Epithelial cell of prostate (primary cell): ENCODE results near the gene LRRC10.
A peak's percentile ranks its signal among the peaks of the same experiment; 100 is the strongest.
"Not testable (repeated sequence)": the region's sequence is repeated elsewhere in the genome, so short reads cannot be mapped to it uniquely, and the experiment has no call there.

Experiments
- DNase-seq: peaks from one replicate; pipeline ENCODE4 v3.0.0-alpha.2; 2011; ENCODE audit warnings: low read depth, low spot score
- H3K27ac ChIP-seq: fragments of 450-650 bp; 2 replicates; pipeline ENCODE4 v1.5.1; 2017; ENCODE audit warnings: mild to moderate bottlenecking

Gene LRRC10

DNA sequence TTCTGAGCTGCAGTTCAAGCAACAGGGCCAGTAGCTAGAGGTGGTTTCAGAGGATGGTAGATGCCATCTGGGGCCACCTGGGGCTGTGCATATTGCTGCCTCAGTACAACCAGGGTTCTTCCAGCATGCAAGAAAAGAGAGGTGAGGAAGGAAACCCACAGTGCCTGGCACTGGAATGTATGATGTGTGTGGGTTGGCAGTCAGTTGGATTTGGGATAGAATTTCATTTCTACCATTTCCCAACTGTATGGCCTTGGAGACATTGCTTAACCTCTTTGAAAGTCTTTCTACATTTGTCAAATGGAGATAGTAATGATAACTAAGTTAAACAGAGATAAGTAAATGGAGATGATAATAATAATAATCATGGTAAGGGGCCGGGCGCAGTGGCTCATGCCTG lies 10.2 kb upstream of the LRRC10 start:
- no peak for DNase-seq

DNA sequence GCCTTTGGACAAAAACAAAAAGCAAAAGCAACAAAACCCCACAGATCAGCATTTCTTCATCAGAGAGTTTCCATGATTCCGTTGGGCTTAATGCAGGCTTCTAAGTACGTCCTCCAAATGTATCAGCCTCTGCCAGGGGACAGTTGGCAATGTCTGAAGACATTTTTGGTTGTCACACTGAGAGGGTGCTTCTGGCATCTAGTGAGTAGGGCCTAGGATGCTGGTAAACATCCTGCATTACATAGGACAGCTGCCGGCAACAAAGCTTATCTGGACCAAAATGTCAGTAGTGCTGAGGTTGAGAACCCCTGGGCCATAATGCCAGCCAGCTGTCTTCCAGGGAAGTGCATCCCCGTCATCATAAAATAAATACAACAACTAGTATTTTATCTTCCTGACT lies 9.4 kb upstream of the LRRC10 start:
- no peak overlapping the region for H3K27ac ChIP-seq
- no peak for DNase-seq

More for the DNA sequence above, 10.2 kb upstream of the LRRC10 start:
- H3K27ac ChIP-seq = no peak overlapping the region

DNA sequence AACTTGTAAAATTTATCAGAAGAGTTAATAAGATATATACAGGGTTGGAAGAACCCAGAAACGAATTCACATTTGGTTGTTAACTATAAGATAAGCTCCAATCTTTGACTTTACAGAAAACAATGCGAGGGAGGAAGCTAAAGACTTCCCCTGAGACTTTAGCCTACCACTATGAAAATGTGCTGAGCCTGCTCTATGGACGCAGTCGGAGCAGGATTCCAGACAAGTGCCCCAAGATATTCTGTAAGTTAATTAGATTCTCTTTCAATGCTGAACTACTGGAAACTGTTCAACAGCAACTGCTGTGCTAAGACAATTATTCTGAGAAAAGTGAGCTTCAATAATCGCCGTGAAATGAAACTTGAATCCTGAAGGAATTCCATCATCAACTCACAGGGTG lies 8.3 kb upstream of the LRRC10 start:
- no peak for DNase-seq
- H3K27ac ChIP-seq = no peak overlapping the region

DNA sequence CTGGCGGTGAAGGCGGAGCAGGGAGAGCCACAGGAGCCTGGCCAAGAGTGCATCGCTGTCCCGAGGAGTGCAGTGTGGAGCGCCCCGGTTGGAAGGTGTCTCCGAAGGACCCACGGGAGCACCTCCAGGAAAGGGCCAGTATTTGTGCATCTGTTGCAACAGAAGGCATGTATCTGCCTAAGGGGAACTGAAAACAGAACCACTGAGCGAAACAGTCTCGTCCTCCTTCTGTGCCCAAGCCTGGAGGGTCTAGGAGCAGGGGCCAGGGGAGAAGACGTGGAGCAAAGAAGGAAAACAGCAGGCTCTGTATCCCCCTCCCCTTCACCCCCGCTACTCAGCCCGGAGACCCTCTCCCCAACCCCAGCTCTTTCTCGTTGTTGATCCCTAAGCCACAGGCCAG lies 5.3 kb upstream of the LRRC10 start:
- DNase-seq = no peak
- no peak overlapping the region for H3K27ac ChIP-seq

DNA sequence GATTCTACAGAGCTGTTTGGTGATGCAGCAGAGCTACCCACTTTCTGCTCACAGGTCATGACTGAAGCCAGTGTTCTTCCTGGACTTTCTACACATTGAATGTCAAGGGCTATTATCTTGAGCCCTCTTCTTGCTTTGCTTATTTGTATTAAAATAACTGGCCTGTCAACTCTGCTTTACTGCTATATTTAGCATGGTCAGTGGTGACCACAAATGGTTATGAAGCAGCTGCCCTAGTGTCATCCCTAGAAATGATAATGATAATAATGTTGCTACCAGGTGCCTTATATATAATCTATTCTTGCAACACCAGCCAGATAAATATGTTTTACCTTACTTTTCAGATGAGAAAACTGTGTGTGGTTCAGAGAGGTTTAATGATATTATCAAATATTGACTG lies 2.6 kb upstream of the LRRC10 start:
- no peak overlapping the region for H3K27ac ChIP-seq
- DNase-seq = no peak

DNA sequence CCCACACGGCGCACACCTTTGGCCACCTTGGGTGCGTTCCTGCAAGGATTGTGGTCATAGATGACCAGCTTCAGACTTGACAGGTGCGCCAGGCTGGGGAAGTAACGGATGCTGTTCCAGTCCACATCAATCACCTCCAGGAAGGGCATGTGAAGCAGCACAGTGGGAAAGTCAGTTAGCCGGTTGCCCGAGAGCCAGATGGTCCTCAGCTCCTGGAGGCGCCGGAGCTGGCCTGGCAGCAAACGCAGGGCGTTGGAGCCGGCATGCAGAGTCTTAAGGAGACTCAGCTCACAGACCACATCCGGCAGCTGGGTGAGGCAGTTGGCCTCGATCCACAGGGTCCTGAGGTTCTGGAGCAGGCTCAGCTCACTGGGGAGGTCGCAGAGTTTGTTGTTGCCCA lies 581 bp downstream of the LRRC10 start:
- no peak for DNase-seq
- no peak overlapping the region for H3K27ac ChIP-seq

DNA sequence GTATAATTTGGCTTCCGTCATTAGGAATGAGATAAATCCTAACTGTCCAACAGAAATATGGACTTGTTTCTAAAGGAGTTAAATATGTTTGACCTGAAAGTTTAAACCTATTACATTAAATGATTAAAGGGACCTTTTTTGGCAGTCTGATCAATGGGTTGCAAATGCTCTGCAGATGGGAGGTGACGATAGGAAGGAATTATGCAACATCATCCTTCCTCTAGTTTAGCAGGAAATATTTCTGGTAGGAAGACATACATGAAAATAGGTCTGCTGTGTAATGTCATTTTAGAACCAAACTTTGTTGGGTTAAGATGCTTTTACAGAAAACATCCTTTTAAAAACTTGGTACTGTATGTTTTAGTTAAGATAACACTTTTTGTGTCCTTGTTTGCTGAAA lies 2.6 kb downstream of the LRRC10 start:
- DNase-seq = no peak
- no peak overlapping the region for H3K27ac ChIP-seq

DNA sequence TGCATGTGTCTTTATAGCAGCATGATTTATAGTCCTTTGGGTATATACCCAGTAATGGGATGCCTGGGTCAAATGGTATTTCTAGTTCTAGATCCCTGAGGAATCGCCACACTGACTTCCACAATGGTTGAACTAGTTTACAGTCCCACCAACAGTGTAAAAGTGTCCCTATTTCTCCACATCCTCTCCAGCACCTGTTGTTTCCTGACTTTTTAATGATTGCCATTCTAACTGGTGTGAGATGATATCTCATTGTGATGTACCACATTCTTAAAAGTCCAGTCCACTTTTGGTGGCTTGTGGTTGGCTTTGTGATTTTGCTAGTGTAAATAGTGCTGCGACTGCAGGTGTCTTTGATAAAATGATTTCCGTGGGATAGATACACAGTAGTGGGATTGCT lies 6.4 kb downstream of the LRRC10 start:
- not testable (repeated sequence) for DNase-seq, H3K27ac ChIP-seq

DNA sequence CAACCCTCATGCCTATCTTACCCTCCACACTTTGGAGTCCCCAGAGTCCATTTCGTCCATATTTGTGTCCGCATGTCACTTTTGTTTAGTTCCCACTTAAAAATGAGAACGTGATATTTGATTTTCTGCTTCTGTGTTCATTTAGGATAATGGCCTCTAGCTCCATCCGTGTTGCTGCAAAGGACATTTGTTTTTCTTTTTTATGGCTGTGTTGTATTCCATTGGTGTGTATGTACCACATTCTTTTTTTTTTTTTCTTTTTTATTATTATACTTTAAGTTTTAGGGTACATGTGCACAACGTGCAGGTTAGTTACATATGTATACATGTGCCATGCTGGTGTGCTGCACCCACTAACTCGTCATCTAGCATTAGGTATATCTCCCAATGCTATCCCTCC lies 7.2 kb downstream of the LRRC10 start:
- DNase-seq, H3K27ac ChIP-seq: not testable (repeated sequence)

DNA sequence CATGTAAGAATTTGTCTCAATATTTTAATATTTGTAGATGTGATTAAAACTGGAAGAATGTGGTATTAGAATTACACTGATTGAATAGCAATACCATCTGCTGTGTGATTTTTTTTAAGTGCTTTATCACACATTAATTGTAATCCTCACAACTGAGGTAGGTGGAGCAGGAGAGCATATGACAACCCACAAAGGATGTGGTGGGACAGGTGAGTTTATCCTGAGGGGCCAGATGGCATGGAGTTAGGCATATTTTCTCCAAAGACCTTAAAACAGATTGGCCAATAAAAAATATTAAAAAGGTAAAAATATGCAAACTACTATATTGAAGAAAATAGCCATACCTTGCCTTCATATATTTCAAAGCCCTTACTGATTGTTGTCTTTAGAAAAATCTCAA lies 7.8 kb downstream of the LRRC10 start:
- DNase-seq = no peak
- H3K27ac ChIP-seq = no peak overlapping the region

DNA sequence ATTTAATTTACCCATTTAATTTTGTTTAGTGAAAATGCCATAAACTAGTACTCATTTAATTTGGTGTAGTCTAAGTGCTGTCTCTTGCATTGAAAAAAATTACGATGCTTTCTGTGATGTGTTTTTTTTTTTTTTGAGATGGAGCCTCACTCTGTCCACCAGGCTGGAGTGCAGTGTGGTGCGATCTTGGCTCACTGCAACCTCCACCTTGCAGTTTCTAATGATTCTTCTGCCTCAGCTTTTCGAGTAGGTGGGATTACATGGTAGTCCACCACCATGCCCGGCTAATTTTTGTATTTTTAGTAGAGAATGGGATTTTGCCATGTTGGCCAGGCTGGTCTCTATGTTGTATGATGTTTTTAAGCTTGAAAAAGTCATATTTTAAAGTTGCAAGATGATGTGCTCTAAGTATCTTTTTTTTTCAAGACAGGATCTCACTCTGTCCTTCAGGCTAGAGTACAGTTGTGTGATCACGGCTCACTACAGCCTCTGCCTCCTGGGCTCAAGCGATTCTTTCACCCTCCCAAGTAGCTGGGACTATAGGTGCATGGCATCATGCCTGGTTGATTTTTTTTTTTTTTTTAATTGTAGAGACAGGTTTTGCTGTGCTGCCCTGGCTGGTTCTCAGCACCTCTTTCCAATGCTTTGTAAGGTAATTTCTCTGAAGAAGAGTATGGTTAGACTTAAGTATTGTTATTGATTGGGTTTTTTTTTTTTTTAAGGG lies 8.6 kb downstream of the LRRC10 start:
- DNase-seq = no peak
- H3K27ac ChIP-seq = no peak overlapping the region

DNA sequence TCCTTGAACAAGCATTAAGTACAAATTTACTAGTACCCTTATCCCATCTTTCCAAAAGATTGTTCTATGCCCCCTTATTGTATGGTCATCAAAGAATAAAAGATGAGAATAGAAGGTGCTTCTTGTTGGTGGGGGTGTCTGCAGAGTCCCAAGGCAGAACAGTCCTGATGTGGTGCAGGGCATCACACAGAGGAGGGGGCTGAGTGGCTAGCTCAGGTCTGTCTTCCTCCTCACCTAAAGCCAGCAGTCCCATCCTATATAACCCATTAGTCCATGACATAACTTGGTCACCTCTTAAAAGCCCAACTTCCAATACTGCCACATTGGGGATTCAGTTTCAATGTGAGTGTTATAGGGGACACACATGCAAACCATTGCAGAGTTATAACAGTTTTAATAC lies 9.9 kb downstream of the LRRC10 start:
- no peak overlapping the region for H3K27ac ChIP-seq

DNA sequence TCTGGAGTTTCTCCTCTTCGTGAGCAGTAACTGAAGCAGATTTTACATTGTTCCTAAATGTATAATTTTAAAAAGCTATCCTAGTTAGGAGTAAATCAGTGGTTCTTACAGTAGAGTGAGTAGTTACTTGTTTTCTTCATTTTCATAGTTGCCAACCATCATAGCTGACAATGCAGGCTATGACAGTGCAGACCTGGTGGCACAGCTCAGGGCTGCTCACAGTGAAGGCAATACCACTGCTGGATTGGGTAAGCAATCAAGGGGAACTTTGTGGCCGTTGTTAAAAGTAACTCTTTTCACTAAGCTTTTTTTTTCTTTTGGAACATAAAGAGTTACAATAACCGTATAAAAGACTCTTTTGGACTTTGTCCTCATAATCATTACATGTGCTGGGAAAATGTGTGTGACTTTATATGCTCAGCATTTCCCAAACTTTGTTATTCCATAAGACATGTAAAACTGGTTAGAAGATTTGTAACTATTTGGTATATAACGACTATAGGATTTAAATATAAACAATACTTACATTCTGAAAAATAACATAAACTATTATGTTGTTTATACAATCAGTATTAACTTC lies 12.4 kb downstream of the LRRC10 start:
- H3K27ac ChIP-seq = no peak overlapping the region
- no peak for DNase-seq

More for the DNA sequence above, 9.9 kb downstream of the LRRC10 start:
- no peak for DNase-seq

DNA sequence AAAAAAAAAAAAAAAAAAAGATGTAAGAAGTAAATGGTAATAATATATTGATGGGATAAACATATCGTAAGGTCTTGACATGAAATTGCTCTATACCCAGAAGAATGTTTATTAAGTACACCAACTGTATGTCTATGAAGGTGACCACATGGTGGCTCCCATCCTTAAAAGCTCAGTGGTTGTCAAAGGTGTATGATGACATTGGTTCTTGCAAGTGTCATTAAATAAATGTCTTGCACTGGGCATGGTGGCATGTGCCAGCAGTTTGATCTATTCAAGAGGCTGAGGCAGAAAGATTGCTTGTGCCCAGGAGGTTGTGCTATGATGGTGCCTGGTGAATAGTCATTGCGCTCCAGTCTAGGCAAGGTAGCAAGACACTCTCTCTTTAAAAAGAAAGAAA lies 15.0 kb downstream of the LRRC10 start:
- H3K27ac ChIP-seq = no peak overlapping the region
- no peak for DNase-seq

DNA sequence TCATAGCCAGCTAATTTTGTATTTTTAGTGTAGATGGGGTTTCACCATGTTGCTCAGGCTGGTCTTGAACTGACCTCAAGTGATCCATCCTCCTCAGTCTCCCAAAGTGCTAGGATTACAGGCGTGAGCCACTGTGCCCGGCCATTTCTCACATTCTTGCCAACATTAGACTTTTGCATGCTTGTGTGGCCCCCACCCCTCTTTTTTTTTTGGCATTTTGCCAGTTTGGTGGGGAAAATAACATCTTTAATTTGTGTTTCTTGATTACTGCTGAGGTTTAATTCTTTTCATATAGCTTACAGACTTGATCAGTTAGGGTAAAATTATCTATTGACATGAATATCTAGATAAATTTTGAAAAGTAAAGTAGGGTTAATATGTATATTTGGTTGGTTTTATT lies 21.6 kb downstream of the LRRC10 start:
- no peak for DNase-seq
- no peak overlapping the region for H3K27ac ChIP-seq

DNA sequence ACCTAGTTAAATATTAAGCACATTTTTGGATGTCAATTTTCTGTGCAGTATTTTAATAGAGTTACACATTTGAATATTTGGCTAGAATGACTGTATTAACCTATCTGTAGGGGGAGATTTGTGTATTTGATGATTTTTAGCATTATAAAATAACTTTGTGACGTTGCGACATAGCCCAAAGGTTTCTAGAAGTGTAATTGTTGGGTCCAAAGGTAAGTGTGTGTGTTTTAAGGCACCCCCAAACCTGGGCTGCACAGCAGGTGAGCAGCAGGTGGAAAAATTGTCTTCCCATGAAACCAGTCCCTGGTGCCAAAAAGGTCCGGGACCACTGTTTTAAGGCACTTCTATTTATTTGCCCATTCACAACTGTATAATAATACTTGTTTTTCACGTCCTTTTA lies 22.2 kb downstream of the LRRC10 start:
- no peak overlapping the region for H3K27ac ChIP-seq
- DNase-seq = no peak

DNA sequence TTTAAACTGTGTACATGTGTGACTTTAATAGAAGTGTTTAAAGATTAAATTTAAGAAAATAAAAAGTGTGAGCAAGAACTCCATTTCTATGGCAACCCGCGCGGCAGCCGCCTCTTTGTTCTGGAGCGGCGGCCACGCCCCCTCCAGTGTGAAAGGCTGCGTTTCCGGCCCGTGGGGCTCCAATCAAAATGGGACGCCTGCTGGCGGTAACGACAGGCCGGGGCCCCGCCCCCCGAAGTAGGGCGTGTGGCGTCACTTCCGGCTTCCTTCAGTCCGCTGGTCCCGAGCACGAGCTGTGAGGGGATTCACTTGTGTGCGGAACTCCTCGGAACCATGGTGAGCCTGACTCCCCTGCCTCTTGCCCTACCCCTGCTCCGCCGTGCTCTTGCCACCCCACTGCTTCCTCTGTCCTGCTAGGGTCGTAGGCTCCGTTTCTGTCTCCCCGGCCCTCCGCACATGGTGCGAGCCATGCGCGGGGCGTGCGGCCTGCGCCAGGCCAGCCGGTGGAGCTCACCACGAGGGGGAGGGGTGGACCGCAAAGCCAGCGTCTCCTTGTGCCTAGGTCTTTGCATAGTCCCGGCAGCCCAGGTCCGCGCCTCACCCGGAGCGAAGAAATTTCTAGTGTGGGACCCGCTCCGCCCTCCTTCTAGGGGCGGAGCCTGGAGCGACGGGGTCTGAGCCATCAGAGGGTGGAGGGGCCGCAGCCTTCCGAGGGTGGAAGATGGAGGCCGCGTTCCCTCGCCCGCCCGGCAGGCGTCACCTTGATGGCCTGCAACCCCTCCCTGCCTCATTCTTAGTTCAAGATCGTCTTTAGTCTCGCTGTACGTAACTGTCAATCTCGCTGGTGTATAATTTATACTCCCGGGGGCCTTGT lies 25.3 kb downstream of the LRRC10 start, which contains the start of gene CCT2:
CCT2 (plus strand) TSS at position 271 of the 874 bp plus-strand sequence; CDS start at position 334, 63 bp downstream.
- H3K27ac ChIP-seq = peak within 1 kb of the TSS; percentile 64
- DNase-seq = peak; percentile 66

DNA sequence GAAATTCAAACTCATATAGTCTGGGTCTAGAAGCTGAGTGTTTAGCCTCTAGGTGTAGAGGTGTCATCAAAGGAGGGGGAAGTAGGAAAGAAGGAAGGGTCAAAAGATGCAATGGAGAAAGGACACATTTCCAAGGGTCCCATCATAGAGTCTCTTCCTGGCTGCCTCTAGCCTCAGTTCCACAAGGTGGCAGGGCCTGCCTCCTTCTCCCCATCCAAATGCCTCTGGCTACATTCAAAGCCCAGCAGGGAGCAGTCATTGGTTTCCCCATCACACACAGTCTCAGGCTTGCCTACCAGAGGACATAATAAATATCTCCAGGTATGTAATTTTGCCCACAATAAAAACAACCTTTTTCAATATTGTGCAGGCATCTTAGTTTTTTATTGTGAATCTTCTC lies 27.5 kb downstream of the LRRC10 start:
- DNase-seq = no peak

DNA sequence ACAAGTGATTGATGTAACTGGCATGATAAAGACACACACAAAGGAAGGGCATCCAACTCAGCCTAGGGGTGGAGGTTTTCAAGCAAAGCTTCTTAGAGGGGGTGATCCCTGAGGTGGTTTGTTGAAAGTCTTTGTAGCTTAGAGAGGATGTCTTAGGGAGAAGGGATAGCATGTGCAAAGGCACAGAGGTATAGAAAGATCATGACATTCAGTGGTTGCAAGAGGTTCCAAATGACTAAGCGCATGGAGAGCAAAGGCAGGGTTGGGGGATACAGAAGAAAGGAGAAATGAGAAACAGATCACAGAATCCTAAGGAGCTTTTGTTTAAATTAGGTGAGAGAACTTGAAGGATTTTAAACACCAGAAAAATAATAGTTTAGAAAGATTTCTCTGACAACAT lies 30.6 kb downstream of the LRRC10 start:
- DNase-seq = no peak
- H3K27ac ChIP-seq = no peak overlapping the region

More for the DNA sequence above, 27.5 kb downstream of the LRRC10 start:
- H3K27ac ChIP-seq = no peak overlapping the region

DNA sequence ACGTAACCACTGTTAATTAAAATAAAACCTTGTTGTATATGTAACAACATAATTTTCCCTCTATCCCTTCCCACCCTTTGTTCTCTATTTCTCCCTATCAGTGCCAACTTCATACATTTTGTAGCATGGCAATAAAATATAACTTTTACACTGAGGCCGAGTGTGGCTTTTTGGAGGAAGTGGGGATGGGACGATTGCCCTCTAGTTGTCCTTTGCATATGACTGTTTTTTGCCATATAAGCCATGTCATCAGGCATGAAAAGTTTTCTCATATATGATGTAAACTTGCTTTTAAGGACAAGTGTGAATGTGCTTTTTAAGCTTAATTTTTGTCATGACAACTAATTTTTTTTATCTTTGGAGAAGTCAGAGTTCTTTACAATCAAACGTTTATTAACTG lies 31.7 kb downstream of the LRRC10 start:
- H3K27ac ChIP-seq = no peak overlapping the region
- no peak for DNase-seq

DNA sequence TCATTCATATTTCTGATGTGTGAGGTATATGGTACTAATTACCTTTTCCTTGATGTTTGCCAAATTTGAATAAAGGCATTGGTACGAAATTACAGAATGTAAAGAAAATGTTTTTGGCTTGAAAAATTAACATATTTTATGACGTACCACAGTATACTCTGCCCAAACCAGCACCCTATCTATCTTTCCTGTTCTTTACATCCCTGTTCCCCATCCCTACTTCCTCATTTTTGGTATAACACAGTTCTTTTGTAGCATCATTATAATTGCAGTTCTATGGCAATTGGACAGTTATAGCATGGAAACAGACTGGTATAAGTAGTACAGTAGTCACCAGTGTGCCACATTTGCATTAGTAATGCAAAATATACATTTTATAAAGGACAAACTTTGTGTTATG lies 32.4 kb downstream of the LRRC10 start:
- no peak for DNase-seq

More for the DNA sequence above, 32.4 kb downstream of the LRRC10 start:
- no peak overlapping the region for H3K27ac ChIP-seq
